H1 (cell line): ENCODE measurements around the gene PPP1R3G. TPM values are rescaled to one million over a fixed set of nuclear protein-coding genes. Genes with fewer than 3 reads are reported as not detected.

Experiments
- CTCF ChIA-PET: fragments of 300-600 bp; sonication (Branson Sonifier 250); formaldehyde crosslinking; loops from one replicate; lab custom pipeline; 2021; ENCODE audit not compliant: partially characterized antibody; lab: Charles Lee
- POLR2A ChIA-PET: fragments of 300-600 bp; sonication (Branson Sonifier 250); formaldehyde crosslinking; loops from one replicate; lab custom pipeline; 2021; ENCODE audit warnings: inconsistent platforms; ENCODE audit not compliant: partially characterized antibody; lab: Charles Lee
- DNase-seq, 2 experiments: peaks; one replicate each; pipeline versions ENCODE4 v3.0.0 to v3.0.0-alpha.2; 2010 to 2022; ENCODE audit warnings: low spot score in 2 of 2, low read depth in 1 of 2, mixed read lengths in 1 of 2
- FAIRE-seq: peaks from 2 replicates; lab custom pipeline; 2011; peaks lifted over from hg19 to GRCh38; lab: Jason Lieb, UNC
- H2AFZ ChIP-seq: 2 replicates; pipeline ENCODE4 v1.8.1; 2012; ENCODE audit warnings: low read length, inconsistent platforms
- H2AK5ac ChIP-seq: 2 replicates; pipeline ENCODE4 v1.6.1; 2013; ENCODE audit warnings: low read depth, low read length
- H2BK120ac ChIP-seq: replicated peaks from 2 replicates; pipeline ENCODE3; 2013; ENCODE audit warnings: low read depth, low read length, inconsistent platforms
- H2BK12ac ChIP-seq: 2 replicates; pipeline ENCODE4 v1.6.1; 2013; ENCODE audit warnings: low read depth, low read length
- H2BK15ac ChIP-seq: 2 replicates; pipeline ENCODE4 v1.6.1; 2013; ENCODE audit warnings: low read length
- H2BK20ac ChIP-seq: 2 replicates; pipeline ENCODE4 v1.6.1; 2013; ENCODE audit warnings: low read length
- H2BK5ac ChIP-seq: 2 replicates; pipeline ENCODE4 v1.6.1; 2013; ENCODE audit warnings: low read depth, low read length
- H3K14ac ChIP-seq: 2 replicates; pipeline ENCODE4 v1.6.1; 2013; ENCODE audit warnings: inconsistent platforms; ENCODE audit not compliant: insufficient read length
- H3K18ac ChIP-seq: 2 replicates; pipeline ENCODE4 v1.6.1; 2013; ENCODE audit warnings: low read length; ENCODE audit errors: extremely low read depth
- H3K23ac ChIP-seq: 2 replicates; pipeline ENCODE4 v1.6.1; 2013; ENCODE audit warnings: inconsistent platforms; ENCODE audit not compliant: insufficient read length
- H3K23me2 ChIP-seq: 2 replicates; pipeline ENCODE4 v1.6.1; 2013; ENCODE audit warnings: low read depth, low read length
- H3K27ac ChIP-seq: 2 replicates; pipeline ENCODE4 v1.6.1; 2011; ENCODE audit warnings: low read depth, low read length, inconsistent platforms
- H3K27me3 ChIP-seq, 4 experiments: replicated peaks in 1 of 4; 1 replicate in 1 of 4; 2 replicates in 3 of 4; pipeline versions ENCODE4 v1.6.1 to v1.8.1; 2011 to 2013; ENCODE audit warnings: low read length in 3 of 4, mild to moderate bottlenecking in 3 of 4, inconsistent platforms in 2 of 4, mixed read lengths in 2 of 4, moderate library complexity in 1 of 4; ENCODE audit not compliant: control insufficient read depth in 3 of 4, insufficient read depth in 3 of 4; ENCODE audit errors: extremely low read depth in 1 of 4
- H3K36me3 ChIP-seq, 4 experiments: 2 replicates each; pipeline versions ENCODE4 v1.6.1 to v1.8.1; 2011 to 2013; ENCODE audit warnings: mild to moderate bottlenecking in 4 of 4, low read length in 3 of 4, moderate library complexity in 2 of 4, control low read depth in 1 of 4, inconsistent platforms in 1 of 4; ENCODE audit not compliant: insufficient read depth in 4 of 4, control insufficient read depth in 2 of 4
- H3K4ac ChIP-seq: replicated peaks from 2 replicates; pipeline ENCODE3; 2013; ENCODE audit warnings: low read length, low read depth, mixed read lengths, inconsistent platforms; ENCODE audit not compliant: insufficient read length
- H3K4me1 ChIP-seq, 4 experiments: replicated peaks in 1 of 4; 1 replicate in 1 of 4; 2 replicates in 3 of 4; pipeline versions ENCODE4 v1.6.1 to v1.8.1; 2011 to 2013; ENCODE audit warnings: low read length in 3 of 4, inconsistent platforms in 2 of 4, mixed read lengths in 1 of 4; ENCODE audit not compliant: insufficient read depth in 4 of 4, control insufficient read depth in 3 of 4
- H3K4me2 ChIP-seq, 2 experiments: 2 replicates each; pipeline versions ENCODE4 v1.6.1 to v1.8.1; 2011 to 2013; ENCODE audit warnings: low read depth in 2 of 2, low read length in 2 of 2, control low read depth in 1 of 2, inconsistent platforms in 1 of 2, mild to moderate bottlenecking in 1 of 2; ENCODE audit not compliant: insufficient read depth in 1 of 2
- H3K4me3 ChIP-seq, 4 experiments: fragments of 200-600, 300-600 bp in 1 of 4; sonication (generic), shearing (Covaris generic), sonication (Bioruptor Twin) in 1 of 4; 2 replicates each; pipeline versions ENCODE4 v1.5.1 to v1.8.1; 2011 to 2016; ENCODE audit warnings: low read length in 4 of 4, low read depth in 3 of 4, control low read depth in 2 of 4, inconsistent platforms in 2 of 4, mild to moderate bottlenecking in 2 of 4, mixed read lengths in 1 of 4, moderate library complexity in 1 of 4; ENCODE audit not compliant: insufficient read depth in 2 of 4; ENCODE audit errors: extremely low read depth in 1 of 4
- H3K56ac ChIP-seq: replicated peaks from 2 replicates; pipeline ENCODE3; 2013; ENCODE audit warnings: low read depth, mild to moderate bottlenecking, mixed read lengths, low read length, inconsistent platforms; ENCODE audit not compliant: insufficient read length
- H3K79me1 ChIP-seq: 2 replicates; pipeline ENCODE4 v1.6.1; 2013; ENCODE audit warnings: low read depth, low read length, control low read depth
- H3K79me2 ChIP-seq, 2 experiments: 2 replicates each; pipeline versions ENCODE4 v1.6.1 to v1.8.1; 2012 to 2013; ENCODE audit warnings: low read length in 2 of 2, mild to moderate bottlenecking in 2 of 2, inconsistent platforms in 1 of 2; ENCODE audit not compliant: insufficient read depth in 2 of 2, control insufficient read depth in 1 of 2
- H3K9ac ChIP-seq, 4 experiments: replicated peaks in 1 of 4; 1 replicate in 1 of 4; 2 replicates in 3 of 4; pipeline versions ENCODE4 v1.6.1 to v1.8.1; 2011 to 2013; ENCODE audit warnings: low read depth in 3 of 4, low read length in 3 of 4, control low read depth in 2 of 4, mild to moderate bottlenecking in 2 of 4, moderate library complexity in 2 of 4, inconsistent platforms in 1 of 4; ENCODE audit errors: extremely low read depth in 1 of 4
- H3K9me3 ChIP-seq, 2 experiments: 2 replicates each; pipeline versions ENCODE4 v1.6.1 to v1.8.1; 2012 to 2013; ENCODE audit warnings: mild to moderate bottlenecking in 2 of 2, moderate library complexity in 2 of 2, control low read depth in 1 of 2, inconsistent platforms in 1 of 2, low read depth in 1 of 2, low read length in 1 of 2, mixed read lengths in 1 of 2; ENCODE audit not compliant: insufficient read depth in 2 of 2
- H4K20me1 ChIP-seq, 2 experiments: replicated peaks in 1 of 2; 2 replicates each; pipeline versions ENCODE3 to v1.8.1; 2011 to 2013; ENCODE audit warnings: inconsistent platforms in 2 of 2, low read length in 2 of 2, mild to moderate bottlenecking in 1 of 2; ENCODE audit not compliant: insufficient read depth in 2 of 2, control insufficient read depth in 1 of 2
- H4K5ac ChIP-seq: 2 replicates; pipeline ENCODE4 v1.6.1; 2013; ENCODE audit warnings: low read length, low read depth, mixed read lengths, inconsistent platforms; ENCODE audit not compliant: insufficient read length
- H4K8ac ChIP-seq: 2 replicates; pipeline ENCODE4 v1.8.0; 2013; ENCODE audit warnings: mild to moderate bottlenecking, moderate library complexity, low read length, inconsistent platforms; ENCODE audit not compliant: insufficient read depth; ENCODE audit errors: extremely low read depth
- H4K91ac ChIP-seq: replicated peaks from 2 replicates; pipeline ENCODE3; 2013; ENCODE audit warnings: low read length, mixed read lengths, inconsistent platforms; ENCODE audit not compliant: insufficient read length
- BCL11A ChIP-seq, 2 experiments: IDR thresholded peaks; one replicate each; pipeline ENCODE4 v1.6.1; 2011; ENCODE audit warnings: low read depth in 2 of 2, low read length in 2 of 2, mild to moderate bottlenecking in 2 of 2
- CTCF ChIP-seq, 3 experiments: IDR thresholded peaks; 1 replicate in 2 of 3; 2 replicates in 1 of 3; pipeline versions ENCODE4 v1.5.1 to v1.6.1; 2011; ENCODE audit warnings: low read length in 3 of 3, mild to moderate bottlenecking in 3 of 3, inconsistent platforms in 2 of 3, low read depth in 1 of 3, moderate library complexity in 1 of 3; ENCODE audit not compliant: insufficient read depth in 1 of 3; ENCODE audit errors: control extremely low read depth in 1 of 3
- JUN ChIP-seq: IDR thresholded peaks from 2 replicates; pipeline ENCODE4 v1.6.1; 2011; ENCODE audit warnings: low read depth, mild to moderate bottlenecking, improper control_type of control experiment, low read length
- POU5F1 ChIP-seq: IDR thresholded peaks from 2 replicates; pipeline ENCODE4 v1.6.1; 2011; ENCODE audit warnings: low read depth, mild to moderate bottlenecking, low read length, moderate library complexity
- SIX5 ChIP-seq: IDR thresholded peaks from 2 replicates; pipeline ENCODE4 v1.6.1; 2011; ENCODE audit warnings: mild to moderate bottlenecking, low read depth, low read length
- SP1 ChIP-seq: IDR thresholded peaks from 2 replicates; pipeline ENCODE4 v1.6.1; 2011; ENCODE audit warnings: low read depth, low read length
- SP4 ChIP-seq: IDR thresholded peaks from 2 replicates; pipeline ENCODE4 v1.6.1; 2012; ENCODE audit warnings: low read length, inconsistent platforms
- SRF ChIP-seq: IDR thresholded peaks from 2 replicates; pipeline ENCODE4 v1.6.1; 2011; ENCODE audit warnings: mild to moderate bottlenecking, low read depth, low read length, moderate library complexity
- TAF7 ChIP-seq: optimal IDR thresholded peaks from 2 replicates; pipeline ENCODE3; 2011; ENCODE audit warnings: low read depth, mild to moderate bottlenecking, inconsistent platforms, low read length, moderate library complexity, borderline replicate concordance
- TEAD4 ChIP-seq: IDR thresholded peaks from 2 replicates; pipeline ENCODE4 v1.6.1; 2012; ENCODE audit warnings: low read depth, low read length, inconsistent platforms, mixed read lengths
- WGBS, 2 experiments: shearing (Covaris generic) in 1 of 2; methylation state at CpG; one replicate each; pipeline versions ENCODE4 v1.1.6 to v1.1.7; 2013 to 2015; ENCODE audit warnings: low lambda C conversion rate in 2 of 2, mixed read lengths in 2 of 2, inconsistent platforms in 1 of 2, low coverage in 1 of 2, missing lambda C conversion rate in 1 of 2; ENCODE audit not compliant: insufficient replicate concordance in 2 of 2, insufficient coverage in 1 of 2, insufficient read length in 1 of 2; ENCODE audit errors: extremely low coverage in 1 of 2, missing lambda C conversion rate in 1 of 2; 5-methylcytosine and 5-hydroxymethylcytosine counted together
- polyA plus RNA-seq, 7 experiments: library from polyadenylated mRNA; depleted of rRNA in 3 of 7; stranded (reverse) in 5 of 7; unstranded in 2 of 7; fragments of >200 nt in 5 of 7; fragments of 200-250 nt in 2 of 7; gene quantifications; 1 replicate in 5 of 7; 2 replicates in 1 of 7; 4 replicates in 1 of 7; pipeline versions ENCODE4 v1.2.1 to v1.2.3, GENCODE V29; 2011 to 2013; ENCODE audit warnings: missing spikeins in 2 of 7, mixed read lengths in 2 of 7
- total RNA-seq: library from RNA; stranded (reverse); fragmentation: NEBNext Ultra II Directional; extraction: Animal tissue kit (Norgen Biotek cat#: 25700); gene quantifications from 2 replicates; pipeline ENCODE4 v1.2.1, GENCODE V29; 2021

PPP1R3G gene
- total and polyA plus RNA-seq, 2 of the 8 experiments (the other 6 are each of a cell fraction or from before 2014, with no cell fraction given) = 0.03 to 0.09 TPM

- H3K4ac ChIP-seq = no peak overlapping the region
- H4K20me1 ChIP-seq = peaks cover 3 to 5% of the 10 kb centered on the region in 2 experiments
- no peak overlapping the region for H3K56ac ChIP-seq
- H3K14ac ChIP-seq = no peak overlapping the region
- POLR2A ChIA-PET = no interaction called here
- H2BK20ac ChIP-seq = no peak overlapping the region
- no peaks in the 10 kb centered on the region for H3K36me3 ChIP-seq
- H2AFZ ChIP-seq = no peak overlapping the region
- CTCF ChIA-PET = interaction anchor here (0.8 to 1.1 kb wide), 3 partner anchors 44 to 912 kb away, joined by 3 to 4 read pairs (median 3); no protein-coding TSS in a partner anchor
- peaks cover 34 to 58% (median 55%) of the 10 kb centered on the region in 4 experiments for H3K27me3 ChIP-seq
- 90% methylated on average over 12 of the region's 12 CpGs; no CpG with 5 or more reads in 1 of the 2 experiments for WGBS, 2 experiments
- no peak overlapping the region for H2BK5ac ChIP-seq
- H3K9ac ChIP-seq = no peak overlapping the region
- H2BK12ac ChIP-seq = no peak overlapping the region
- no peak overlapping the region for H3K18ac ChIP-seq
- H3K4me1 ChIP-seq = peaks cover 0 to 19% (median 8%) of the 10 kb centered on the region in 4 experiments; a peak in 4 of 7 replicates
- no peak overlapping the region for H4K91ac ChIP-seq
- H3K79me2 ChIP-seq = no peaks in the 10 kb centered on the region
- H3K23me2 ChIP-seq = peaks cover 17% of the 10 kb centered on the region; the same call in 1 of the 2 replicates
- H4K8ac ChIP-seq = no peak overlapping the region; the same call in 1 of the 2 replicates
- H2BK15ac ChIP-seq = no peak overlapping the region
- no peak for DNase-seq
- H3K9me3 ChIP-seq = no peaks in the 10 kb centered on the region; a peak in 1 of 4 replicates
- H3K4me2 ChIP-seq = no peak overlapping the region
- FAIRE-seq = no peak
- H3K27ac ChIP-seq = no peak overlapping the region
- no peaks in the 10 kb centered on the region; the same call in 1 of the 2 replicates for H3K79me1 ChIP-seq
- no peak overlapping the region for H4K5ac ChIP-seq
- H3K4me3 ChIP-seq = no peak overlapping the region
- H2AK5ac ChIP-seq = no peak overlapping the region
- H2BK120ac ChIP-seq = no peak overlapping the region
- H3K23ac ChIP-seq = no peak overlapping the region
- TF ChIP-seq SIX5 = no peak
- no peak for TF ChIP-seq SP1
- no peak for TF ChIP-seq BCL11A (IDR thresholded peaks at IDR 0.05; ENCODE audit: low read depth in 2 of 2, low read length in 2 of 2)
- no peak for TF ChIP-seq SP4
- TF ChIP-seq POU5F1 = no peak
- TF ChIP-seq SRF = no peak
- no peak for TF ChIP-seq CTCF (IDR thresholded peaks at IDR 0.05; ENCODE audit: control extremely low read depth in 1 of 3, insufficient read depth in 1 of 3, low read depth in 1 of 3, low read length in 3 of 3)
- TF ChIP-seq TEAD4 = no peak
- TF ChIP-seq TAF7 = no peak
- TF ChIP-seq JUN = no peak
These were observed 2.4 kb upstream of the PPP1R3G start for GRCh38 chr6:5082487-5083306.
